GM10248 (cell line): ENCODE data around the gene HLF.

ENCODE experiments used
- CTCF ChIA-PET: fragments of 300-600 bp; sonication (Branson Sonifier 250); formaldehyde crosslinking; extraction: SDS; loops from one replicate; lab custom pipeline; 2021; ENCODE audit warnings: antibody characterized with exemption; lab: Yijun Ruan, JAX
- POLR2A ChIA-PET: fragments of 350-650 bp; sonication (Branson Sonifier 250); formaldehyde crosslinking; extraction: SDS; loops from one replicate; lab custom pipeline; 2020; ENCODE audit warnings: antibody characterized with exemption; lab: Yijun Ruan, JAX
- DNase-seq: peaks from one replicate; pipeline ENCODE4 v3.0.0; 2012; ENCODE audit errors: extremely low spot score
- CTCF ChIP-seq: IDR thresholded peaks from 2 replicates; pipeline ENCODE4 v1.5.1; 2012; ENCODE audit warnings: mild to moderate bottlenecking, low read depth; ENCODE audit errors: extremely low read depth, missing control alignments, control extremely low read depth

The HLF gene

GRCh38 chr17:55311767-55312375 is 47.1 kb downstream of the HLF start:
- CTCF ChIA-PET = no interaction called here
- TF ChIP-seq CTCF = no peak
- POLR2A ChIA-PET = no interaction called here
- DNase-seq = no peak

- TF ChIP-seq CTCF = no peak
- DNase-seq = no peak
- ChIA-PET POLR2A (no interaction called here), CTCF (interaction anchor here (0.8 to 1.1 kb wide), 3 partner anchors 11 to 319 kb away, joined by 3 to 5 read pairs (median 4); no protein-coding TSS in a partner anchor)
Observed at GRCh38 chr17:55312852-55313251, 48.1 kb downstream of the HLF start.

GRCh38 chr17:55314061-55314783 is 49.5 kb downstream of the HLF start:
- POLR2A ChIA-PET = interaction anchor here (0.5 kb wide), 1 partner anchor 8 kb away, joined by 6 read pairs; no protein-coding TSS in a partner anchor
- TF ChIP-seq CTCF = no peak
- CTCF ChIA-PET = interaction anchor here (1.3 kb wide), 1 partner anchor 11 kb away, joined by 4 read pairs; no protein-coding TSS in a partner anchor
- DNase-seq = no peak

GRCh38 chr17:55314784-55315491 is 50.2 kb downstream of the HLF start:
- POLR2A ChIA-PET = interaction anchor here (0.5 kb wide), 1 partner anchor 8 kb away, joined by 6 read pairs; no protein-coding TSS in a partner anchor
- CTCF ChIA-PET = no interaction called here

GRCh38 chr17:55316499-55316898 is 51.7 kb downstream of the HLF start:
- no peak for TF ChIP-seq CTCF
- ChIA-PET POLR2A (no interaction called here), CTCF (no interaction called here)
- DNase-seq = no peak

More at GRCh38 chr17:55314784-55315491, 50.2 kb downstream of the HLF start:
- no peak for TF ChIP-seq CTCF
- no peak for DNase-seq

- POLR2A ChIA-PET = no interaction called here
- TF ChIP-seq CTCF = no peak
- CTCF ChIA-PET = interaction anchor here (1.0 to 1.3 kb wide), 4 partner anchors 8 to 324 kb away, joined by 3 read pairs; no protein-coding TSS in a partner anchor
- no peak for DNase-seq
Observed at GRCh38 chr17:55317284-55317683, 52.5 kb downstream of the HLF start.
